HUDEP-2 (cell line): Measurements from ENCODE around the gene SMIM43.
"Not testable (repeated sequence)": the region's sequence is repeated elsewhere in the genome, so short reads cannot be mapped to it uniquely, and the experiment has no call there.

ENCODE experiments used
- DNase-seq, 76 experiments: peaks; one replicate each; lab custom pipeline; 2025; ENCODE audit not compliant: unreplicated experiment in 76 of 76; lab: John Stamatoyannopoulos, UW

Gene SMIM43

DNA sequence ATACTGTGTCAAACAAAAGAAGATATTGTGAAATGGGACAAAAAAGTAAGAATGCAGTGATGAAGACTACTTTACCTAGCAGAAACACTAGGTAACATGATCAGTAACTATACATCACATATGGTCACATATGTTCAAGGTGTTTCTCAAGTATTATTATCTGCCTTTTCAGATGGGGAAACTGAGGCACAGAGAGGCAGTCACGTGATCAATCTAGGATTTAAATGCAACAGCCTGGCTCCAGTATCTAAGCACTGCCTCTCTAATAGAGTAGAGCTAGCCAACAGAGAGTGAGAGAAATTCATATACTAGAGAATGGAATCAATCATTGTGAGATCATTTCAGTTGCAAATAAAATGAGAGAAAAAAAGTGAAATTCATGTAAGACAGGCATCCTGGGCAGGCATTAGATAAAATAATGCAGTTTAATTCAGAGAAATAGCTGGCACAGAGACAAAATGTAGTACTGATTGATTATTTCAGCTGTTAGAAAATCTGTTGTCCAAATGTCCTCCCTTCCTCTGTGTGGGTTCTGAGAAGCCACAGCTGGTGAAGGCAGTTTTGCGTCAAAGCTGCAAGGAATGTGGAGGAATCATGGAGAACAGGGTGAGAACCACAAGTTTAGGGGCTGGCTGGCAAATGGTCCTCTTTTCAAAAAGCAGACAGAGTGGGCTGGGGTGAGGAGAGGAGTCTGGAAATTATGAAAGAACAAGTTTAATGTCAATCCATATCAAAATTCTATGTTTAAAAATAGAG lies 26.0 kb downstream of the SMIM43 start:
- DNase-seq: no peak

- DNase-seq: no peak
Measured at GRCh38 chr4:121737846-121738554, 27.0 kb downstream of the SMIM43 start.

- peak in 44 of 76 experiments; percentile 3 to 61 (median 30) for DNase-seq
Measured at GRCh38 chr4:121736735-121737351, 28.1 kb downstream of the SMIM43 start.

GRCh38 chr4:121734571-121734970 lies 30.4 kb downstream of the SMIM43 start:
- no peak for DNase-seq

- DNase-seq: no peak
Measured at GRCh38 chr4:121733942-121734341, 31.0 kb downstream of the SMIM43 start.

- not testable (repeated sequence) for DNase-seq
Measured at GRCh38 chr4:121729753-121730152, 35.2 kb downstream of the SMIM43 start.

GRCh38 chr4:121728798-121729226 lies 36.2 kb downstream of the SMIM43 start:
- DNase-seq: no peak

GRCh38 chr4:121728066-121728465 lies 36.9 kb downstream of the SMIM43 start:
- DNase-seq: no peak

DNA sequence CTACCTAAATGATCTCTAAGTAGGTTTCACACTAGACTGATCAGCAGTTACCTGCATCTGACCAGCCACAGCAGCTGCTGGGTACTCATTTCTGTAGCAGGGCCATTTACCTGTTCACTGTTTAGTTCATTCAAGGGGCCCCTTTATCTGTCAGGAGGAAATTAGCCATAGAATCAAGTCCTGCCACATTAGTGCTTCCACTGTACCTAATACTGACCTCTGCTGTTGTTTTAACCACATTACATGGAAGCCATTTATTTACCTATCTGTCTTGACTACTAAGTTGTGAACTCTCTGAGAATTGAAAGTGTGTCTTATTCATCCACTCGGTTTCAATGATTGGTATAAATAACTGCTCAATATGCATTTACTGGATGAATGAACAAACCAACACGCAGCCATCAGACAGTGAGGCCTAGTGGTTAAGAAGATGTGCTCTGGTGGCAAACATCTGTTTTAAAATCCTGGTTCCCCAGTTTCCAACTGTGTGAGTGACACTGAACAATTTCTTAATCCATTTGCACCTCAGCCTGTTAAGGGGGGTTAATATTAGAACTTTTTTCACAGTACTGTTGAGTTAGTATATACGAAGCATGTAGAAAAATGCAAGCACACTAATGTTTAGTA lies 38.2 kb downstream of the SMIM43 start:
- DNase-seq: peak in 34 of 76 experiments; percentile 1 to 70 (median 38)

- no peak for DNase-seq
Measured at GRCh38 chr4:121724671-121725070, 40.3 kb downstream of the SMIM43 start.

DNA sequence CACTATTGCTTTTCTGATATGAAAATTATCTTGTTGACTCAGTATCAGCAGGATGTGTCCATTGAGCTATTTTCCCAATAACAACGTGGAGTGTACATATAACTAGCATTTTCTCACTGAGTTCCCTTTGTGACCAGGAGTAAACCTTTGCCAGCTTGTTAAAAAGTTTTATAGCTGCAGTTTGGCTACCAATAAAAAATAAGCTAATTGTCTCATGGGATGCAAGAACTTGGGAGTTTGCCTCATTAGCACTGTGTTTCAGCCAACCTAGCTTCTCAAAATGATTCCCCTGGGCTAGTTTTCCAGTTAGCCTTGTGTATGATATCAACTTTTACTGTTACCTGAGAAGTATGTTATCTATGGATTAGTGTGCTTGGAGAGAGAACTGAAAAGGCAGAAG lies 43.3 kb downstream of the SMIM43 start:
- DNase-seq: no peak

GRCh38 chr4:121720109-121720508 lies 44.9 kb downstream of the SMIM43 start:
- no peak for DNase-seq

DNA sequence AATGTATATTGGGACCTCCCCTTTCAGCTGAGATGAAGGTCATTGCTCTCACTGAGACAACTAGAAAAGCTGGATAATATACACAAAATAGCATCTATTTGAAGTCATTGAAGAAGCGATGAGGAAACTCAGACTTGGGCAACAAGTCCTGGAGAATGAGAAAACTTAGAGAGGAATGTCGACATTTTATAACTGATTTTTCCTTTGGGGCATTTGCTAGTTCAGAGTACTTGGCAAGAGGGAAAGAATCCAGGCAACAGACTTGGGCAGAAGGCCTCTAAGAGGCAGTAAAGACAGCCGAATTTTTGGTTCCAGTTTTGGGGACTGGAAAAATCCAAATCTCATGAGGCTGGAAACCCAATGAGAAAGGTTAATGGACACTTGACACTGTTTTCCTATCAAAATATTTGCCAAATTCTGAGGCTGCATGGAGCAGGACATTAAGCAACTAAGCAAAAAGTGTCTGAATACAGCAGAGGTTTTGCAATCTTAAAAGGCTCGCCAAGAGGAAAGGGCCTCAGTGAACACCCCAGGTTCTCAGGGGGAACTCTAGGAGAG lies 47.2 kb downstream of the SMIM43 start:
- no peak for DNase-seq

DNA sequence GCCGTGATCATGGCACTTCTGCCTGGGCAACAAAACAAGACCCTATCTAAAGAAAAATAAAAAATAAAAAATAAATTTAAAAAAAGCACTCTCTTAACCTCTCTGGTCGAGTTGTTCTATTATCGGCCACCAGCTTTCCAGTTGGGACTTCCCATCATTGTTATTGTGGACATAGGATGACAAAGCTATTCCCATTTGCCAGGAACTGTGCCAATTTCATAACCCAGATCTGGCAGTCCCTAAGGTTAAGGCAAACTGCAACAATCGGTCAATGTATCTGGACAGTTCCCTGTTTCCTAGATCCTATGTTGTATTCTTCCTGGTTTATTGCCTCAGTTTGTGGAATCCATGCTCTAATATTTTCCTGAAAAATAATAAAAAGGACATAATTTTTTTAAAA lies 50.4 kb downstream of the SMIM43 start:
- no peak for DNase-seq

GRCh38 chr4:121712783-121713182 lies 52.2 kb downstream of the SMIM43 start:
- no peak for DNase-seq

DNA sequence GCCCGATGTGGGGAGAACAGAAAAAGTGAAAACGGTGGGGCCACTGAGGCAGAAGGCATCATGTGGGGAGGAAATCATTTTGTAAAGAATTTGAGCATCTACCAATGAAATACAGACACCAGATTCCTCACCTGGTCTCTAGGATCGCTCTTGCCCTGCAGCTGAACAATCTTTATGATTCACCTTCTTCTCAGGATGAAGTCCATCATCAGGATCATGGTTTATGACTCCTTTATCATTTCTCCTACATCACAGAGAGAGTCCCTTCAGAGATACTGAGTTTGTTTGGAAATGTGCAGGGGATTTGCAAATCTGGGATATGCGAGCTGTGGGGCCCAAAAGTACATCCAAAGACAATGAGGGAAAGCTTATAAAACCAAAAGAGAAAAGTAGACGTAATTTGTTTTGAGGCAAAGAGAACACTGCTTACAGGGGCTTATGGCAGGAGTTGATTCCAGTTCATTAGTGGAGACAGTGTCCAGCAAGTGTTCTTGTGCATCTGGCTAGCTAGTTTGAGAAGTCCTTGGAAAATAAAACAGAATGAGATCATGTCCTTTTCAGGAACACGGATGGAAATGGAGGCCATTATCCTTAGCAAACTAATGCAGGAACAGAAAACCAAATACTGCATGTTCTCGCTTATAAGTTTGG lies 52.8 kb downstream of the SMIM43 start:
- DNase-seq: no peak

GRCh38 chr4:121711263-121712000 lies 53.5 kb downstream of the SMIM43 start:
- DNase-seq: peak in 66 of 76 experiments; percentile 3 to 81 (median 40)

GRCh38 chr4:121709766-121710405 lies 55.1 kb downstream of the SMIM43 start:
- DNase-seq: no peak
